RPMI7951 (cell line): ENCODE results near the gene MTHFR. TPM values are rescaled to one million over a fixed set of nuclear protein-coding genes. Genes with fewer than 3 reads are reported as not detected.

Experiments
- DNase-seq: peaks from one replicate; pipeline ENCODE4 v3.0.0-alpha.2; 2012; ENCODE audit warnings: low read depth
- total RNA-seq: library from RNA; depleted of rRNA; stranded (reverse); fragments of >200 nt; shearing (Covaris generic); gene quantifications from 2 replicates; pipeline ENCODE4 v1.2.3, GENCODE V29; 2014; rRNA removed

Gene MTHFR
- 3.2 and 3.4 TPM in 2 replicates for total RNA-seq

DNA sequence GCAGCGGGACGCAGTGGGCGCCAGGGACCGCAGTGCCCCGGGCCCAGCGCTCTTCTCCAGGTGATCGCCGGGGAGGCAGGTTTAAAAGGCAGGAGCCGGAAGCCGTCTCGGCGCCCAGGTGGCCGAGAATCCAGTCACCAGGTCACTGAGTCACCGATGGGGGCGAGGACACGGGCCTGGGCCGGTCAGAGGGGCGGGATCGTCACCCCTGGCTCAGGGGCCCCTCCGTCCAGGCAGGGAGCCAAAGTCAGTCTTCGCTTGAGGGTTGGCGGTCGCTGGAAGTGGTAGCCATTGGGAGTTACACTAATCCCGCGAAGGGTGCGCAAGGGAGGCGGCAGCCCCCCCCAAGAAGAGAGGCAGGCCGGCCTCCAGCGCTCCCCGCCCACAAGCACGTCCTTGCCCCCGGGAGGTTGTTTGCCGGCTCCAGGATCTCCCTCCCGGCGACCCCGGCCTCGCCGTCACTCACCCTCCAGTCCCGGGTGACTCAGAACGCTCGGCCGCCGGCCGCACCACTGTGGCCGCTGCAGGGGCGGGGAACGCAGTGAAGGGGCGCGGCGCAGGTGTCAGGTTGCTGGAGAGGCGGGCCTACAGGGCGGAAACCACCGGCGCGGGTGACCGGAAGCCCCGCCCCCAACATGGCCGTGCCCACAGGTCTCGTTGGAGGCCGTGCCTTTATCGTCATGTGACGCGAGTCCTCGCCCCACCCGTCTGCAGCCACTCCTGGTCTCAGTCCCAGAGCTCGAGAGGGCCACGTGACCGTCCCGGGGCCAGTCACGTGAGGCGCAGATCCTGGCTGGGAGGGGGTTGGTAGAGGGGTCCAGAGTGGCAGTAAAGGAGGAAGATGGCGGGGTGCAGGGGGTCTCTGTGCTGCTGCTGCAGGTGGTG, at the start of gene MTHFR, which contains the start of gene CLCN6:
Gene MTHFR (minus strand): TSS at position 543 of the 885 bp plus-strand sequence. CDS start 2,848 bp downstream, outside the sequence.
Gene CLCN6 (plus strand): TSS at position 770 of the 885 bp plus-strand sequence. CDS start 72 bp downstream, at position 842.
- peak; percentile 99 for DNase-seq

DNA sequence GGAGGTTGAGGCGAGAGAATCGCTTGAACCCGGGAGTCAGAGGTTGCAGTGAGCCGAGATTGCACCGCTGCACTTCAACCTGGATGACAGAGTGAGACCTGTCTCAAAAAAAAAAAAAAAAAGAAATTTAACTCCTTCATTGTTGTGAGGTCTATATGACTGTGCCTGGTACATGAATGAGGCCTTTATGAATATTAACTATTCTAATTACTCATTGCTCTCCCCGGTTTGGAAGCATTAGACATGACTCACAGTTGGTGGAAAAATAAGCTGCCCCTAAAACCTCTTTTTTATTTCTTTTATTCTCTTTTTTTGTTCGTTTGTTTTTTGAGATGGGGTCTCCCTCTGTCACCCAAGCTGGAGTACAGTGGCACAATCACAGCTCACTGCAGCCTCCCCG, 49.7 kb upstream of the MTHFR start:
- no peak for DNase-seq

DNA sequence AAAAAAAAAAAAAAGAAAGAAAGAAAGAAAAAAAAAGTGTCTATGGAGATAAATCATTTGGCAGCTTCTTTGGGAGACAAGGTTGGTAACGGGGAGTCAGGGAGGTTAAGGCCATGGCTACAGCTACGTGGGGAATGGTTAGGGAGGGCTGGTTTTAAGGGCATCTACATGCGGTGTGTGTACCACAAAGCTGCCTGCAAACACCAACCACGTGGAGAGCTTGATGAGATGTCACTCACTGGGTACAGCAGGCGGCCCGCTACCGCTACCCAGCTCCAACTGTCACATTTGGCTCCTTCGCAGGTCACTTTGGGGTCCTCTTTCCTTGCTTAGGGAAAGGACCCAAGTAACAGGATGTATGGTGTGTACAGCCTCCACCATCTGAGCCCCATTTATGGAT, 48.8 kb upstream of the MTHFR start:
- no peak for DNase-seq

DNA sequence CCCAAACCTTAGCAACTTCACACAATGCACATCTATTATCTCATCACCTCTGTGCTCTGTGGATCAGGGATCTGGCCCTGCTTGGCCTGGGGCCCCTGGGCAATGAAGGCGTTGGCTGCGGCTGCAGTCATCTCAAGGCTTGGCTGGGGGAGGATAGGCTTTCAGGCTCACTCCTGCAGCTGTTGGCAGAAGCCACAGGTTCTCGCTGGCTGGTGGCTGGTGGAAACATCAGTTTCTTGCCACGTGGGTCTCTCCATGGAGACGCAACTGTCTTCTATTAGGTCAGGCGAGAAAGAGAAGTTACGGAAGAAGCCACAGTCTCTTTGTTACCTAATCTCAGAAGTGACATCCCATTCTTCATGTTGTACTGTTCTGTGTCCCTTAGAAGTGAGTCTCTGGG, 45.4 kb upstream of the MTHFR start:
- DNase-seq: no peak

DNA sequence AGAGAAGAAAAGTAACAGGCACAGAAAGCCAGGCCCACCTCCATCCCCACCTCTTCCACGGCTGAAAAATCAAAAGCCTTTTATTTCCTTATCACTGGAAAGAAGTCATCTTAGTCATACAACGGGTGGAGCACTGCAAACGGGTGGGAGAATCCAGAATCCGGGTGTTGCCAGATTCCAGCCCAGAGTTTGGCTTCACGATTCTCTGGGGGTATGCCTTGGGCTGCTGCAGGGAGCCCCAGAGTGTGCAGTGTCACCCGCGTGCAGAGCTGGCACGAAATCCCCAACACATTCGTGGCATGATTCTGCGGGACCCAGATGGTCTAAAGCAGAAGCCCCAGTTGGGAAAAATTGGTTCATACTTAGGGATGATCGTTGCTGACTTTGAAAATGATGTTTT, 44.4 kb upstream of the MTHFR start:
- DNase-seq: no peak

DNA sequence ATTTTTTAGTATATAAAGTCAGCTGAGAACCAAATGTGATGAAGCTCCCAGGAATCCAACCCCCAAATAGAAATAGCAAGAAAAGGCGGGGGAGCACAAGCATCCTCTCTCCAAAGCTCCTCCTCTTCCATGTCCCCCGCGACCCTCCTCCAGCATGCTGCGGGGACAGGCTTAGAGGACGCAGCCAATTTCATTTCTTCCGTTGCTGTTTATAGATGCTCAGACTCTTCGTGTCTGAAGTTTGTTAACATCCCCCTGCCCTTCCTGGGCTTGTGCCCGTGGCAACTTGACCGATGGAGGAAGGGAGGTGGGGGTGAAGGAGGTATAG, 42.6 kb upstream of the MTHFR start:
- no peak for DNase-seq

DNA sequence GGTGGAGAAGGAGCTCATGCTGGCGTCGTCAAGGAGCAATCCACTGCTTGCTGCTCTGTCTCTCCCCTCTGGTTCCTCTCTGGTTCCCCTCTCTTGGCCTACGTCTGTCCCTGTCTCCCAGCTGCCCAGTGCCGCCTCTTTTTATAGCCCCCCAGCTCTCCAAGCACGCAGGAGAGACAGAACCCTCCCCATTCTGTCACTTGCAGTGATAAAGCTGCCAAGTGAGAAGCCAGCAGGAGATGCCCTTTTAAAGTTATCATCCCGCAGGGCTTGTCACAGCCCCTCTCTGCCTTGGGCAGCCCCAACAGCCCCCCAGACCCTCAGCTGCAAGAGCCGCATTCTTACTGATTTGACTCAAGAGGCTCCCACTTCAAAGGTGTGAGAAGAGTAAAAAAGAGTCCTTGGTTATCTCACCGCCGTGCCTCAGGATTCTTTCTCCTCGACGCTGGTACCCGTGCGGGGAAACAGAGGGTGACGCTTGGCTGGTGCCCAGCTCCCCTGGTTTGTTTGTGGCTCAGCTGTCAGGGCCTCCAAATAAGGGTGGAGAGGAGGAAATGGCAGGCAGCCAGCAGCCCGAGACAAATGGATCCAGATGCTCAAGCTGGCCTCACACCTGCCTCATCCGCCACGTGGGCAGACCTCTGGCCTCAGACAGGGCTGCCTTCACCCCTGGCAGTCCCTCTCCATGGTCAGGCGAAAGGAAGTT, 42.1 kb upstream of the MTHFR start, which contains the start of gene NPPA:
Gene NPPA (minus strand): TSS at position 117 of the 706 bp plus-strand sequence. CDS start 99 bp downstream, at position 18.
- peak; percentile 40 for DNase-seq

DNA sequence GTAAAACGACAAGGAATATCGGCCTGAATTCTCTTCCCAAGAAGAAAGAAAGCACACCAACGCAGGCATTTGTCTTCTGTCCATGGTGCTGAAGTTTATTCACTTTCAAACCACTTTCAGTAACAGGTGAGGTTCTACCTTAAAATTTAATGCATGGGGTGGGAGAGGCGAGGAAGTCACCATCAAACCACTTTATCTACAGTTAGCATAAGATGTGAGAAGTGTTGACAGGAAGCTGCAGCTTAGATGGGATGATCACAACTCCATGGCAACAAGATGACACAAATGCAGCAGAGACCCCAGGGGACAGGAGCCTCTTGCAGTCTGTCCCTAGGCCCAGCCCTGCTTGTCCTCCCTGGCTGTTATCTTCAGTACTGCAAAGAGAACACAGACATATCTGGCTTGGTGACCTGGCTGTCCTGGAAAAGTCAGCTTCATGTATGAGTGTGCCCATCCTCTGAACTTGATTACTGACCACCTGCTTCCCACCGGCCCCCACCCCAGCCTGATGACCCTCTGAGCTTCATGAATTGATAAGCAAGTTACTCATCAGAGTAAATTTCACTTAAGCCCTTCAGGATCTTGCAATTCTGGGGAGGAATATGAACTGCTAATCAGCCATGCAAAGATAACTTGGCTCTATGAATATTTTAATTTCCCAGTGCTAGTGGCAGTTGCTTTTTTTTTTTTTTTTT, 40.0 kb upstream of the MTHFR start:
- DNase-seq: no peak

DNA sequence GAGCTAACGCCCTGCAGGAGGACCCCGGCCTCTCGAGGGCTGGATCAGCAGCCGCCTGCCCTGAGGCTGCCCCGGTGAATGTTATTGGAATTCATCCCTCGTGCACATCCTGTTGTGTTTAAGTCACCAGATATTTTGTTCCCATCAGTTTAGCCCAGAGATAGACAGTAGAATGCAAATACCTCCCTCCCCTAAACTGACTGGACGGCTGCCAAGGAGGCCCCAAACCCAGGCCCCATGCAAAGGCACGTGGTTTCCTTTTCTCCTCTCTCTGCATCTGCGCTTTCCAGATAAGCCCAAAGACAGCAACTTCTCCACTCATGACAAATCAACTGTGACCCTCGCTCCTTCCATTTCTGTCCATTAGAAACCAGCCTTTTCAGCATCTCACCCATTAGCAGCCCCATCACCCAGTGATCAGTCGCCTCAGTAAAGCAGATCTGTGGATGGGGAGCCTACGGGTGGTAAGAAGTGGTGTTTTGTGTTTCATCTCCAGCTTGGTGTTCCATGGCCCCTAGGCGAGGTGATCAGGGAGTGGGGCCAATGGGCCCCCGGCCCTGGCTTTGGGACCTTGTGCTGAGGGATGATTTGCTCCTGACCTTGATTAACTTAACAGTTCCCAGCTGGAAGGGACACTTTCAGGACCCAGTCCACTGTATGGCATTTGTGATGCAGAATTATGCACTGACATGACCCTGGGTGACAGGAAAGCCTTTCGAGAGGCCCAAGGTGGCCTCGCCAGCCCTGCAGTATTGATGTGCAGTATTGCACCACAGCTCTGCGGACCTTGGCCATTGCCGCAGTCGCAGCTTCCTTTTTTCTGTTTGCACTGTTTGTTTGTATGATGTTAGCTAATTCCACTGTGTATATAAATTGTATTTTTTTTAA, 36.6 kb upstream of the MTHFR start:
- DNase-seq: no peak

DNA sequence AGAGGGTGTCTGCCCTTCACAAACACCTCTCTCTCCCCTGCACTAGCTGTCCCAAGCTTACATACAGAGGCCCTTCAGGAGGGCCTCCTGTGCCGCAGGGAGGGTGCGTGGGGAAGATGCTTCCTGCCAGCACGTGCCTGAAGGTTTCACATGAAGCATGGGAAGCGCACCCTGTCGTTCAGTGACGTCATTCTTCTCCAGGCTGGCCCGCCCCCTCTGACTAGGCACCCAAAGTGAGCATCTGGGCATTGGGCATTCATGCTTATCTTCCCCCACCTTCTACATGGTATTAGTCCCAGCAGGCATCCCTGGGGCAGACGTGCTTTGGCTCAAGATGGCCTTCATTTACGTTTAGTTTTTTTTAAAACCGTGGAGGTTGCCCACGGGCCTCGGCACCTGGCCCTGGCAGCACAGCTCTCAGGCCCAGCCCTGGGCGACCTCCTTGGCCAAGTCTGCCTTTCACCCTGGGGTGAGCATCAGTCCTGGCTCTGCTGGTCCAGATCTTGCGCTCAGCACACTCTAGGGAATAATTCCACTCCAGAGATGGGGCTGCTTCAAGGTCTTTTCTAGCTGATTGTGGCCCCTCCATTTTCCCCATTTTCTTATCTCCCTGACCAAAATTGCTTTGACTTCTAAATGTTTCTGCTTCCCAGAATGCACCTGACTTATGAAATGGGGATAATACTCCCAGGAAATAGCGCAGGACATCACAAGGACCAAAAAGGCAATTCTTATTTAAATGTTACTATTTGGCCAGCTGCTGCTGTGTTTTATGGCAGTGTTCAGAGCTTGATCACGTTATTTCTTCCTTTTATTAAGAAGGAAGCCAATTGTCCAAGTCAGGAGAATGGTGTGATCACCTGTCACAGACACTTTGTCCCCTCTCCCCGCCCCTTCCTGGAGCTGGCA, 35.7 kb upstream of the MTHFR start:
- DNase-seq: no peak

DNA sequence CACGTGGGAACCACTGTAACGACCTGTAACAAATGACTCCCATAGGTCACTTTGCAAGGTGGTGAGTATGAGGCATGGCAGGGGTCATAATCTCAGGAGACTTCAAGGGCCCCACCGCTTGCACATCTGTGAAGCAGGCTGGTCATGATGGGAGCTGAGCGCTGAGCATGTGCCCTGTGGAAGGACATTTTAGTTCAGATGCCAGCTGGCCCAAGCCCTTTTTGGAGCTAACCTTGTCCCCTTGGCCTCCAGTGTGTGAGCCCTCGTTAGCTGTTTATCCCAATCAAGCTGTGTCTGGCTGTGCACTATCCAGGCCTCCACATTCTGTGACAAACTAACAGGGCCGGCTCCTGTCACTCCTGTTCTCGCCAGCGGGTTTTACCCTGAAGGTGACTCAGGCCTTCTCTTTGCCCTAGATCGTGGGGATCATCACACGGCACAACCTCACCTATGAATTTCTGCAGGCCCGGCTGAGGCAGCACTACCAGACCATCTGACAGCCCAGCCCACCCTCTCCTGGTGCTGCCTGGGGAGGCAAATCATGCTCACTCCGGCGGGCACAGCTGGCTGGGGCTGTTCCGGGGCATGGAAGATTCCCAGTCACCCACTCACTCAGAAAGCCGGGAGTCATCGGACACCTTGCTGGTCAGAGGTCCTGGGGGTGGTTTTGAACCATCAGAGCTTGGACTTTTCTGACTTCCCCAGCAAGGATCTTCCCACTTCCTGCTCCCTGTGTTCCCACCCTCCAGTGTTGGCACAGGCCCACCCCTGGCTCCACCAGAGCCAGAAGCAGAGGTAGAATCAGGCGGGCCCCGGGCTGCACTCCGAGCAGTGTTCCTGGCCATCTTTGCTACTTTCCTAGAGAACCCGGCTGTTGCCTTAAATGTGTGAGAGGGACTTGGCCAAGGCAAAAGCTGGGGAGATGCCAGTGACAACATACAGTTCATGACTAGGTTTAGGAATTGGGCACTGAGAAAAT, 34.3 kb upstream of the MTHFR start:
- DNase-seq: no peak

DNA sequence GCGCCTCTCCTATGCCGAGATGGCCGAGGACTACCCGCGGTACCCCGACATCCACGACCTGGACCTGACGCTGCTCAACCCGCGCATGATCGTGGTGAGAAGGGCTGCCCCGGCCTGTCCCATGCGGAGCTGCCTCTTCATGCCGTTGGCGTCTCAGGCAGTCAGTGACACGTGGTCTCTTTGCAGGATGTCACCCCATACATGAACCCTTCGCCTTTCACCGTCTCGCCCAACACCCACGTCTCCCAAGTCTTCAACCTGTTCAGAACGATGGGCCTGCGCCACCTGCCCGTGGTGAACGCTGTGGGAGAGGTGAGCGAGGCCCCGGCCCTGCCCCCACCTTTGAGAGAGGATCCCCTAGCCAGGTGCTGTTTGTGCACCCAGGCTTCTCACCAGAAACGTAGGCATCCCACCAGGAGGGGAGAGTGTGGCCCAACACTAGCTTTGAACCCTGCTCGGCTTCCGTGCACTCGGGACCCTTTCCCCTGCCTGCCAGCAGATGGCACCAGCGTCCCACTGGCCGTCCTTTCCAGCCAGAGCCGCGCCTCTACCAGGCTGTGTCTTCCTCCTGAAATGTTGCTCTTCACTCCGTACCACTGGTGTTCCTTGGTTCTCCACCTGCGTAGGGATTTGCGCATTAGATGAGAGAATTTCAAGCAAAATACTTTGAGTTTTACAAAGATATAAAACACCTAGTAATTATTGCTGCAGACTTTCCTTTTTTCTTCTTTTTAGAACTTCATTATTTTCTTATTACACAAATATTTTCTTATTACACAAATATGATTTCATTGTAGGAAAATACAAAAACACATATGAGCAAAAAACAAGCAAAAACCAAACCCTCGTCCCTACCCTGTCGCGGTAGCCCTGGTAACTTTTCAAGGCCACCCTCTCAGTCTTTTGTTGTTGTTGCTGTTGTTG, 32.8 kb upstream of the MTHFR start:
- DNase-seq: peak; percentile 46

DNA sequence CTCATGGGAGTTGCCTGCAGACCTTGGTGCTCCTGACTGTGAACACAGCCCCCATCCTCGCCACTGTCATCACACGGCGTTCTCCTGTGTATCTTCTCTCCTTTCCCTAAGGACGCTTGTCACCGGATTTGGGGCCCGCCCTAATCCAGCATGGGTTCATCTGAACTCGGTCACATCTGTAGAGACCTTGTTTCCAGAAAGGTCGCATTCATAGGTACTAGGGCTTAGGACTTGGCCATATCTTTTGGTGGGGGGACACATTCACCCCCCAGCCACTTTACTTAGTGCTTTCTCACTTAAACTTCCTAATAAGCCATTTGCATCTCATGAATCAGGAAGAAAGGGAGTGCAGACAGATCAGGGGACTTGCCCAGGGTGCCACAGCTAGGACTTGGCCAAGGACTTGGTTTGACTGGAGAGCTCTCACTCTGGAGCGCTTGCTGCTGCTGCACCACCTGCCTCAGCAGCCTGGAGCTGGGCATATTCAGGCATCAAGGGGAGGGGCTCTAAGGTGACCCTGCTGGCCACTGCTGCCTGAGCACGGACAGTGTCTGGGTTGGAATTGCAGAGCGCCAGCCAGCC, 32.1 kb upstream of the MTHFR start:
- DNase-seq: no peak

DNA sequence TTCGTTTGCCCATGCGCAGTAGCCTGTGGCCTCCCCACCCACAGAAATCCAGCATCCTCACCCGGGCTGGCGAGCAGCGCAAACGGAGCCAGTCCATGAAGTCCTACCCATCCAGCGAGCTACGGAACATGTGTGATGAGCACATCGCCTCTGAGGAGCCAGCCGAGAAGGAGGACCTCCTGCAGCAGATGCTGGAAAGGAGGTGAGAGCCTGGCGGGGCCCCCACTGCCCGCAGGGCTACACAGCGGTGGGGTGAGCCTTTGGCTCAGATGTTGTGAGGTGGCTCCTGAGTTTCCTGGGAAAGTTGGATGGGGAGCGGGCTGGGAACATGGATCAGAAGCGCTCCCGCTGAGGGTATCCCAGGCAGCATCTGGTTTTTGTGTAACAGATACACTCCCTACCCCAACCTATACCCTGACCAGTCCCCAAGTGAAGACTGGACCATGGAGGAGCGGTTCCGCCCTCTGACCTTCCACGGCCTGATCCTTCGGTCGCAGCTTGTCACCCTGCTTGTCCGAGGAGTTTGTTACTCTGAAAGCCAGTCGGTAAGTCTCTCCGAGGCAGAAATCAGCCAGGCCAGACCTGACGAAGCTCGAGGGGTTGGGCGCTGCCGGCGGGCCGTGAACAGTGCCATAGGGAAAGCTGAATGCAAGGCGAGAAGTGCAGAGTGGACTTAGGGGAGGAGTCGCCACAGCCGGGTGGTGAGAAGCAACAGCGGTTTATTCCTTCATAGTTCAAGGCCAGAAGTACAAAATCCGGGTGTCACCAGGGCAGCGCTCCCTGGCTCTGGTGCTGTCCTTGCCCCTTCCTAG, 31.4 kb upstream of the MTHFR start:
- DNase-seq: no peak

DNA sequence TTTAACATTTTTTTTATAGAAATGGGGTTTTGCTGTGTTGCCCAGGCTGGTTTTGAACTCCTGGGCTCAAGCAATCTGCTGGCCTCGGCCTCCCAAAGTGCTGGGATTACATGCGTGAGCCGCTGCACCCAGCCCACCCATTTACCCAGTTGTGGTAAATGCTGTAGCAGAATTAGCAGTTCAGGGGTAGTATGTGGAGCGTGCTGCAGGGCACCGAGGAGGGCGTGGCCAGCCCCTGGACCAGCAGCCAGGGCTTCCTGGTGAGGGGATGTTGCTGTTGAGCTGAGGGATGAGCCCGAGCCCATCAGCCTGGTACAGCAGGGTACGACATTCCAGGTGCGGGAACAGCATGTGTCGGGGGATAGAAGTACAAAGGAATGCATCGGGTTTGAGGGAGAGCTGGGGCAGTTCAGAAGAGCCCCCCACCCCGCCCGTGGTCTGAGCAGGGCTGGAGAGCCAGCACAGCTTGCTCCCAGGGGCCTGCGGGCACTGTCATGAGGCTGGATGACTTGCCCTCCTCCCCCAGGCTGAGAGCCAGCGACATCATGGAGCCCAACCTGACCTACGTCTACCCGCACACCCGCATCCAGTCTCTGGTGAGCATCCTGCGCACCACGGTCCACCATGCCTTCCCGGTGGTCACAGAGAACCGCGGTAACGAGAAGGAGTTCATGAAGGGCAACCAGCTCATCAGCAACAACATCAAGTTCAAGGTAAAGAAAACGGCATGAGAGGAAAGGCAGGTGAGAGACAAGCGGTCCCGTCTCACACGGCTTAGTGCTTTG, 29.9 kb upstream of the MTHFR start:
- no peak for DNase-seq

DNA sequence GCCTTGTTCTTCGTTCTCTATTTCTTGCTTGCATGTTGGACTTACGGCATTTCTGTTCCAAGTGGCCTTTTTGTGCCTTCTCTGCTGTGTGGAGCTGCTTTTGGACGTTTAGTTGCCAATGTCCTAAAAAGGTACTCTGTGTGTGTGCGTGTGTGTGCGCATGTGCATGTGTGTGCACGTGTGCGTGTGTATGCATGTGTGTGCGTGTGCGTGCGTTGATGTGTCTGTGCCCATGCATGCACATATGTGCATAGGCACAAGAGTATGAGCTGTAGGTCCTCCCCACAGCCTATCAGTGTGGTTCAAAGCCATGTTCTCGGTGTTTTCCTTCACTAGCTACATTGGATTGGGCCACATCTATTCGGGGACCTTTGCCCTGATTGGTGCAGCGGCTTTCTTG, 28.1 kb upstream of the MTHFR start:
- no peak for DNase-seq
